Measurements from ENCODE around the gene WNT11.

Gene WNT11

GRCh38 chr11:76143274-76143673, 63.0 kb downstream of the WNT11 start:
- intact Hi-C loops (cut with DNase I), result no loop called here
- DNase-seq, result peak in 1 of 10 donors; percentile 59

GRCh38 chr11:76141901-76142588, 64.3 kb downstream of the WNT11 start:
- no peak for DNase-seq
- intact Hi-C loops (cut with DNase I), result no loop called here

DNA sequence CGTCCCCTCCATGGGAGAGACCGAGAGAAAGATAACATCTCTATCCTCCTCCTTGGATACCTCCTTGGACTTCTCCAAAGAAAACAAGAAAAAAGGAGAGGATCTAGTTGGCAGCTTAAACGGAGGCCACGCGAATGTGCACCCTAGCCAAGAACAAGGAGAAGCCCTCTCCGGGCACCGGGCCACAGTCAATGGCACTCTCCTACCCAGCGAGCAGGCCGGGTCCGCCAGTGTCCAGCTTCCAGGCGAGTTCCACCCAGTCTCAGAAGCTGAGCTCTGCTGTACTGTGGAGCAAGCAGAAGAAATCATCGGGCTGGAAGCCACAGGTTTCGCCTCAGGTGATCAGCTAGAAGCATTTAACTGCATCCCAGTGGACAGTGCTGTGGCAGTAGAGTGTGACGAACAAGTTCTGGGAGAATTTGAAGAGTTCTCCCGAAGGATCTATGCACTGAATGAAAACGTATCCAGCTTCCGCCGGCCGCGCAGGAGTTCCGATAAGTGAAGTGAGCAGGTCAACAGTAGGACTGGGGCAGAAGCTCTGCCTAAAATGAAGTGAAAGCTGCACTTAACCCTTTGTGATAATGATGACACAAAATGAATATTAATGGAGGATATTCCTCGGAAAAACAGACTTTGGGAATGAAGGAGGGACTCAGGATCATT, 65.3 kb downstream of the WNT11 start:
- DNase-seq, result peak in 4 of 10 donors; percentile 31 to 89 (median 58)
- intact Hi-C loops (cut with DNase I), result no loop called here

DNA sequence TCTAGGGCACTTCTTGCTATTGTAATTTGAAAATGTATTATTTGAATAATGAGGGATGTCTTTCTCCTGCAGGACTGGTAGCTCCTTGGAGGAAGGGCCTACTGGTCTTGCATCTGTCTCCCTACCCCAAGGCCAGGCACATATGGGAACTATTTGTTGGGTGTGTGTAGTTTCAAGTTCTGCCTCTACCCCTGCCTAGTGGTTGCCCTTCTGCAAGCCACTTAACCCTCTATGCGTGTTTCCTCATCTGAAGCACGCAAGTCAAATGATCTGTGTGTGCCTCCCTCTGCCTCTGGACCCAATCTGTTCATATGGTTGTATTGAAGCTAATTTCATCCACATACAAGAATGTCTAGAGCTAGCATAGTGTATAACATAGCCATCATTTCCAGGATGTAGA, 67.0 kb downstream of the WNT11 start:
- no peak for DNase-seq
- intact Hi-C loops (cut with DNase I), result no loop called here

All from posterior cingulate gyrus (tissue), 11 donors.